NCI-H146 treated with DMSO at 0.1 percent for 48 hours (cell line): Measurements from ENCODE around the gene SARDH.
A peak's percentile ranks its signal among the peaks of the same experiment; 100 is the strongest.

Source experiments
- DNase-seq: peaks from one replicate; lab custom pipeline; 2025; ENCODE audit not compliant: unreplicated experiment; lab: John Stamatoyannopoulos, UW

SARDH gene

GRCh38 chr9:133673258-133673655, 64.9 kb downstream of the SARDH start:
- DNase-seq: no peak

GRCh38 chr9:133672503-133673257, 65.5 kb downstream of the SARDH start:
- no peak for DNase-seq

- no peak for DNase-seq
These were observed 66.8 kb downstream of the SARDH start for GRCh38 chr9:133671371-133671770.

DNA sequence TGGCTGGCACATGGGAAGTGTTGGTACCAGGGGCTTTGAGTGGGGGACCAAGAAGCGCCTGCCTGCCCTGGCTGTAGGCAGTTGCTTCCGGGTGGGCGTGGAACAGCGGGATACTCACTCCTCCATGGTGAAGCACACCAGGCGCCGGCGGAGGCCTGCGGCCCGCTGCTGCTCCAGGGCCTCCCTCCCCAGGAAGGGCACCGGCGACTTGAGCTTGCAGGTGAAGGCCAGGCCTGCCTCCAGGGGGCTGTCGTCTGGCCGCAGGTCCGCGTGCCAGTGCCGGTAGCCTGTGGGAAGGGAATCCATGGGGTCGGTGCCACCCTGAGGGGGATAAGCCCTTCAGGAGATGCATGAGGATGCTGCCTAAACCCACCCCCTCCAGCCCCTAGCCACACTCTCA, 67.7 kb downstream of the SARDH start:
- DNase-seq: no peak

DNA sequence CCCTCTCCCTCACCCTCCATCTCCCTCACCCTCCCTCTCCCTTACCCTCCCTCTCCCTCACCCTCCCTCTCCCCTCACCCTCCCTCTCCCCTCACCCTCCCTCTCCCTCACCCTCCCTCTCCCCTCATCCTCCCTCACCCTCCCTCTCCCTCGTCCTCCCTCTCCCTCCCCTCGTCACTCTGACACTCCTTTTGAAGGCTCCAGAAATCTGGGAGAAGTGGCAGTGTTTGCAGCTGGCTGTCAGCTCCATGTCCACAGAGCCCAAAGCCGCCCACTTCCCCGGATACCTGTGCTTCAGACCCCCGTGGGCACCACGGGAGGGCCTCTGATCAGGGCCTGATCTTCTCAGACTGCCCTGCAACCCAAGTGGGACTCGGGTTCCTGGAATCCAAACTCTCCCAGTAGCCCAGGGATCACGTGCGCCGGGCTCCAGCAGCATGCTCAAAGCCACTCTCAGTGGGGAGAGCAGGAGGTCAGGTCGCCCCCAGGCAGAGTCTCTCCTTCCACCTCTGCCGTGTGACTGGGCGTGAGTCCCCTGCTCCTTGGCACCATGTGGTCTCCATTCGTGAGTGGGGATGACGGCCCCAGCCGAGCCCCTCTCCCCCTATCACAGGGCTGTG, 68.9 kb downstream of the SARDH start:
- DNase-seq: no peak

DNA sequence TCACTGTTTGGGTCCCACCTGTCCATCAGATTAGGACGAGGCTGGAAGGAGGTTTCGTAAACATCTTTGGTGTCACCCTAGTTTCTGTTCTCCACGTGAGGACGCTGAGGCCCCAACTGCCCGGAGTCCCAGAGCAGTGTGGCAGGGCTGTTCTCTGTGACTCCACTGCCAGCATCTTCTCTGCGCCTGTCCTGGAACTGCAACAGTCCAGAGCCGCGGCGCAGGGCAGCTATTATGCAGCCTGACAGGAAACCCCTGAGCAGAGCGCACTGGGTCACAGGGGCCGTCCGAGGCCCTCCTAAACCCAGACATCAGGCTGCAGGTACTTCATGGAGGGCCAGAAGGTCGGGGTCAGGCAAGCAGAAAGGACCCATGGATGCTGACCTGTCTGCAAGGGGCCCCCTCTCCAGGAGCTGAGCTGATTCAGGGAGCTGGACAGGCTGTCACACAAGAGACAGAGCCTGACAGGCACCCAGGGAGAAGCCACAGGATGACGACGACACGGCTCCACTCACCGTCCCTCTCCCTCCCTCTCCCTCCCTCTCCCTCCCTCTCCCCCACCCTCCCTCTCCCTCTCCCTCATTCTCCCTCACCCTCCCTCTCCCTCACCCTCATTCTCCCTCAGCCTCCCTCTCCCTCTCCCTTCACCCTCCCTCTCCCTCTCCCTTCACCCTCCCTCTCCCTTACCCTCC, 70.2 kb downstream of the SARDH start:
- no peak for DNase-seq

- DNase-seq: no peak
These were observed 71.3 kb downstream of the SARDH start for GRCh38 chr9:133666845-133667244.

GRCh38 chr9:133666387-133666786, 71.8 kb downstream of the SARDH start:
- DNase-seq: no peak

DNA sequence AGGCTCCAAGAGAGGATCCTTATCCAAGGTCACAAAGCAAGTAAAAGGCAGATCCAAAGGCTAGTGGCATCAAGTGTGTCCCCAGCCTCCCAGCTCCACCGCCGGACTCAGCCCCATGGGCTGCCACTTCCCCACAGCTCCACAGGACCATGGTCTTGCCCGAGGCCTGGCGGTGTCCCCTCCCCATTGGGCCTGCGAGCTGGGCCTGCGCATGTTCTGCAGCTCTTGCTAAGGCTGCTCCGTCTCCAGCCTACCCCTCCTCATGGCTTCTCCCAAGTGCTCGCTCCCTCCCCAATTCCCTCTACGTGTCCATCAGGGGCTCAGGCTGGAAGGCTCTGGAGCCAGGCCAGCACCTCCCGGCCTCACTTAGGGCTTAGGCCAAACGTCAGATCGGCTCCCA, 72.6 kb downstream of the SARDH start:
- no peak for DNase-seq

DNA sequence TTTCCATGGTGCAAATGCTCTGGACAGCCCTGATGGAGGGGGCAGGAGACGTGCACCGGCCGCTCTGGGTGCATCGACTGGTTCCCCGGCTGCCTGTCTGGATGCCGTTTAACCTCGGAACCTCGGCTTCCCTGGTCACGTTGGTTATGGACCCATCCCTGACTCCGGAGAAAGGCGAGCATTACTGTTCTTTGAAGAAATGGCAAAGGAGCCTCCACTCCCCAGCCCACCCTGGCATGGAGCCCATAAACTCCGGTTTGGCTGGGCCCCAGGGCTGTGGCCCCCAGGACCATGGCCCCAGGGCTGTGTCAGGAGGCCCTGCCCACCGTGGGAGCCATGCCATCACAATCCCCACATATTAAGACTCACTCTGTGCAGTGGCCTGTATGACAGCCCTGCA, 73.1 kb downstream of the SARDH start:
- DNase-seq: no peak

DNA sequence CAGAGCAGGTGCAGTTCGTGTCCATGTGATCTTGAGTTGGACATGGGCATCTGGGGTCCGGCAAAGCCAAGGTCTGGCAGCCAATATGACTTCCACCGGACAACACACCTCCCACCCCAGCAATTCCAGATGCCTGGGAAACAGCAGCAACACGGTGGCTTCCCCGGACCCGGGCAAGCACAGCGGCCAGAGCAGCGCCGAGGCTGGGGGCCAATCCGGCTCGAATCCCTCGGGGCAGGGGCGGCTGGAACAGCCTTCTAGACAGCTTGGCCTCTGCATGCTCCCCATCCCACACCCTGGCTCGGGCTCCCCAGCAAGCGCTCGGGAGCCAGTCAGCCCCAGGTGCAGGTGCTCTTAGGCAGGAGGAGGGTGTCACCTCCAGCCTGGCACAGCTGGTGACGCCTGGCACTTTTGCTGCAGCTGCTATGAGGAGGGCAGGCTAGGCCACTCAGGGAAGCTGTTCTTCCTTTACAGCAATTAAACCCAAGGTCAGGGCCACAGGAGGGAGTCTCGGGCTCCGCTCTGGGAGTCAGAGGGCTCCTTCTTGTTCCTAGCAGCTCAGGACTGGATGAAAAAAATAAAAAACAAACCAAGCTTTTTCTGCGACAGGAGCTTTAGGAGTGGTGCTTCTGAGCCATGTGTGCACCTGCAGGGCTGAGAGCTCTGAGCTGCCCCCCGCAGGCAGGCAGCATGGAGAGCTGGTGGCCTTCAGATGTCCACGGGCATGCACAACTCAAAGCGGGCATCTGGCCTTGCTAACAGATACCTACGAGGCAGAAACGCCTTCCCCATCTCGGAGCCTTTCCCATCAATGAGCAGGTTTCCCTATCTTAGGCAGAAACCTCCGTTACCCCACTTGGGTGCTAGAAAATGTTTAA, 73.7 kb downstream of the SARDH start:
- DNase-seq: no peak

- no peak for DNase-seq
These were observed 76.2 kb downstream of the SARDH start for GRCh38 chr9:133661846-133662540.

DNA sequence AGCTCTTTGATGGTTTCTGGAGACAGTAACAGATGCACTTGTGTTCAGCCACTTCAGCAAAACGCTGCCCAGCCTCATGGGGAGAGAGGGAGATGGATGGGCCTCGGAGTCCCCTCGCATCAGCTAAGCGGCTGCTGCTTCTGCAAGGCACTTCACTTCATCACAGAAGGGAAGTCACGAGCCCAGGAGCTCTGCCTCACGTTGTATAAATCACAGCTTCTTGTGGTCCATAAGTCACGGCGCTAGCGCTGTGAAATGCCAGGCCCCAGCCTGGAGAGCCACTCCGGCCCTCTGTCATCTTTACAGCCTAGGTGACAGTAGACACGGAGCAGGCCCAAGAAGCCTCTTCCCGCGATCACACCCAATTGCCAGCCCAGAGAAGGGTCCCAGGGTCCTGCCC, 78.6 kb downstream of the SARDH start:
- no peak for DNase-seq

GRCh38 chr9:133658442-133659431, 79.4 kb downstream of the SARDH start:
- peak; percentile 55 for DNase-seq

DNA sequence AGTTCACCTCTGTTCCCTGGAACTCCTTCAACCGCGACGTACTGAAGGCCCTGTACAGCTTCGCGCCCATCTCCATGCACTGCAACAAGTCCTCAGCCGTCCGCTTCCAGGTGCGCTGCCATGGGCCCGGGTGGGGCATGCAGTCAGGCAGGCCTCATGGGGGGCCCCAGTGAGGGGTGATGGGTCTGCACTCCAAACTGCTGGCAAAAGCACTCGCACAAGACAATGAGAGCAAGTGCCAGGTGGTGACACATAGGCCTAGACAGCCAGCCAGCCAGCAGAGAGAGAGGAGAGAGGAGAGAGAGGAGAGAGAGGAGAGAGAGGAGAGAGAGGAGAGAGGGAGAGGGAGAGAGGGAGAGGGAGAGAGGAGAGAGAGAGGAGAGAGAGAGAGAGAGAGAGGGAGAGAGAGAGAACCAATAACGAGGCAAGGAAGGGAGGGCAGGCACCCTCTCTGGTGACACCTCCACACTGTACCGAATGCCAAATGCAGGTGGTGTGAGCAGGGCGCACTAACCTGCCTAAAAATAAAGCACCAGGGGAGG, 81.0 kb downstream of the SARDH start:
- no peak for DNase-seq

GRCh38 chr9:133656211-133657119, 81.7 kb downstream of the SARDH start:
- no peak for DNase-seq

GRCh38 chr9:133655701-133656100, 82.5 kb downstream of the SARDH start:
- DNase-seq: no peak
